Hepatocyte (in vitro differentiated cells): ENCODE results near the gene ATP2C2.

Experiments
- CTCF ChIP-seq: fragments of 200-600 bp; sonication (generic); IDR thresholded peaks from 2 replicates; pipeline ENCODE4 v1.5.1; 2016; ENCODE audit warnings: antibody characterized with exemption, mild to moderate bottlenecking; ENCODE audit not compliant: poor library complexity
- EZH2 ChIP-seq: fragments of 200-600 bp; sonication (generic); IDR thresholded peaks from 2 replicates; pipeline ENCODE4 v1.6.1; 2016; ENCODE audit warnings: antibody characterized with exemption, mild to moderate bottlenecking, borderline replicate concordance

DNA sequence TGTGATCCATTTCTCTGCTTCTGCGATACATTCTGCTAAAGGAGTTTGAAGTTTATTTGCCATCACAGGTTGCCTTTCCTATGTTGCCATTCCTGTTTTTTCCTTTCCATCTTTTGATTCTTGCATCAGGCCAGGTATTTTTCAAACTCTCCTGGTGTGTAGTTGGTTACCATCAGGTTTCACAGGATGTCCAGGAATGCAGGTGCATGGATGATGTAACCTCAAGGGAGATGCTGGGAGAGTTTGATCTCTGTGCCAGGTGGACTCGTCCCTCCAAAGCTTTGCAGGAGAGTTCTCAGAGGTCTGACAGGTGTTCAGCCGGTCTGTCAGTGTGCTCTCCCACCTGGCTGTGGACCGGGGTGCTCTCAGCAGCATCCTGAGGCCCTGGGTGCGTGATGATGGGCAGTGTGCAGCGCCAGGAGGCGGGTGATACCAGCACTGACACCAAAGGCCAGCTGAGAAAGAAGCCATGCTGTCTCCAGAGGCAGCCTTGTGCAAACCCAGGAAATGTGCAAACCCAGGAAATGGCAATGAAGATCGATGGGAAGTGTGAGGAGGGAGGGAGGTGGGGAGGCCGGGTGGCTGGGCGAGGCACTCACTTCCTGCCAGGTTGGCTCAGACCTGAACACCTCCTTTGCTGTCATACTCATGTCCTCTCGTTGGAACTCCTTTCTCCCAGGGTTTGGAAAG, 1.7 kb downstream of the ATP2C2 start:
- TF ChIP-seq CTCF (no peak), EZH2 (no peak)
